Cerebellar nuclear complex (tissue), 1 donor: ENCODE measurements around the gene DEDD2.

Source experiments
- DNase-seq, 2 experiments: peaks; one replicate each; lab custom pipeline; 2025; lab: John Stamatoyannopoulos, UW

Gene DEDD2

DNA sequence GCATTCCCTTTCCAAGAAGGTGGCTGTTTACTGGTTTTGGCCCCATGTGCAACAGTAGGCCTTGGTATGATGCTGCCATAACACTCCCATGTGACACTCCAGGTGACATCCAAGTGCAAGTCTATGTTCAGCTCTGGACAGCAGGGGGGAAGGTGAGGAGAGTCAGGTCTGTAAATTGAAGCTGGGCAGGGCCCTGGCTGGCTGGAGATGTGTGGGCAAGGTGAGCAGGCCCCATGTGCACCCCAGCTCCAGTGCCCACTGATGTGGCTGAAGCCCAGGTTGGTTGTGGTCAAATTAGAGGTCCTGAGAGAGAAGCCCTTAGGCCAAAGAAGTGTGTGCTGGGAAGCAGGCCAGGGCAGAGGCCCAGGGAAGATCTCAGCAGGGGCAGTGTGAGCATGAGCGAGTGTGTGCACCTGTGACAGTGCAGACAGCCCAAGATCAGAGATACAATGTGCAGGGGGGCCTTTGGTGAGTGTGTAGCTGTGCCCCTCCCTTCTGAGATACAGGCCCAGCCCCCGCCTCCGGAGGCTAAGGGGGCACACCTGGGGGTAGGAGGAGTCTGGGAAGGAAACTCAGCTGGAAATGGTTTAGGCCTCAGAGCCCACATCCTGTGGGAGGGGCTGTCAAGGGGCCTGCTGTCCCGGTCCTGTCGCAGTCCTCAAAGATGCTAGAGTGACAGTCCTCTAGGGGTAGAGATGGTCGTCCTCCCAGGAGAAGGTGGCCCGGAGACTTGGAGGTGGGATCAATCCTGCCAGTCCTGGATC is 18.6 kb downstream of the DEDD2 start:
- DNase-seq: no peak

- no peak for DNase-seq
Observed at GRCh38 chr19:42197375-42197817, 20.1 kb downstream of the DEDD2 start.

- DNase-seq: no peak
Observed at GRCh38 chr19:42196011-42197001, 21.2 kb downstream of the DEDD2 start.

GRCh38 chr19:42193706-42194105 is 23.8 kb downstream of the DEDD2 start:
- DNase-seq: no peak

GRCh38 chr19:42193294-42193693 is 24.2 kb downstream of the DEDD2 start:
- DNase-seq: no peak

DNA sequence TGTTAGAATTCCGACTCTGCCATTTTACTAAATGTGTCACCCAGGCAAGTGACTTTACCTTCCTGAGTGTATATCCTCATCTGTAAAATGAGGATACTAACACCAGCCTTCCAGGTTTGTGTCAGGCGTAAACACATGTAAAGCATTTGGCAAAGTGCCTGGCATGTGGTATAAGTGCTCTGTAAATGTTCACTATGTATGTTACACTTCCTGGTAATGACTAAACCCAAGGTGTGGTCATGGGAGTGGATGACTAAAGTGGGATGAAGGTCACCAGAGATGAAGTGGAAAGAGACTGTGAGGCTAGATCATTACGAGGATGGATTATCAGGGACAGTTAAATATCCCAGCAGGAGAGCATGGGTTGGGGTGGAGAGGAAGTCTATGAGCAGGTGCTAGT is 25.6 kb downstream of the DEDD2 start:
- DNase-seq: no peak

- DNase-seq: no peak
Observed at GRCh38 chr19:42191330-42191729, 26.1 kb downstream of the DEDD2 start.

DNA sequence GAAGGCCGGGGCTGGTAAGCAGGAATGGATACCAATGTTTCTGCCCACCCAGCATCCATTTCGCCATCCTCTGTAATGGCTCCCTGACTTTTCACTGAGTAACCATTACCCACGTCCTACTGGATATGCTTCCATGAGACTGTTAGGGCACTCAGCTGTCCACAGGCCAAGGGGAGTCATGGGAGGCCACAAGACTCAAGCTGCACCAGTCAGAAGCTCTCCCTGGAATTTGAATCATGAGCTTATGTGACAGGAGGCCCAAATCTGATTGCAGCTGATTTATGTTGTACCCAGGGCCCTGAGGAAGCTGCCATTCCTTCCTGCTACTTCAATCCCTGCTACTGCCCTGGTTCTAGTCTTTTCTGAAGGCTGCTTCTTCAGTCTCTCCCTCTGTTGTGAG is 28.3 kb downstream of the DEDD2 start:
- no peak for DNase-seq

GRCh38 chr19:42188665-42189064 is 28.8 kb downstream of the DEDD2 start:
- no peak for DNase-seq

DNA sequence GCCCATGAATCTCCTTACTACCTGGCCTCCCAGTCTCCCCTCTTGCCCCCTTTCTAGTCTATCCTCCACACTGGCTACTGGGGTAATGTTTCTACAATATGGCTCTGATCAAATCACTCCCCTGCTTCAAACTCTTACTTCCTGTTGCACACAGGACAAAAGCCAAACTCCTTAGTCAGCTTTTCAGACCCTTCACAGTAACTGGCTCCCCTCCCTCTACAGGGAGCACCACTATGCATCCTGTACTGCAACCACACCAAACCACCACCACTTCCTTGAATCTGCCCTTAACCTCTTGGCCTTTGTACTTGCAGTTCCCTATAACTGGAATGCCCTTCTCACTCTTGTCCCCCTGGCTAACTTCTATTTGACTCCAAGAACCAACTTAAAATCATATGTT is 32.2 kb downstream of the DEDD2 start:
- DNase-seq: no peak

GRCh38 chr19:42184401-42184861 is 33.0 kb downstream of the DEDD2 start:
- peak in 1 of 2 experiments; percentile 70 for DNase-seq

GRCh38 chr19:42178791-42179674 is 38.4 kb downstream of the DEDD2 start:
- no peak for DNase-seq

GRCh38 chr19:42177686-42178019 is 39.8 kb downstream of the DEDD2 start:
- no peak for DNase-seq

DNA sequence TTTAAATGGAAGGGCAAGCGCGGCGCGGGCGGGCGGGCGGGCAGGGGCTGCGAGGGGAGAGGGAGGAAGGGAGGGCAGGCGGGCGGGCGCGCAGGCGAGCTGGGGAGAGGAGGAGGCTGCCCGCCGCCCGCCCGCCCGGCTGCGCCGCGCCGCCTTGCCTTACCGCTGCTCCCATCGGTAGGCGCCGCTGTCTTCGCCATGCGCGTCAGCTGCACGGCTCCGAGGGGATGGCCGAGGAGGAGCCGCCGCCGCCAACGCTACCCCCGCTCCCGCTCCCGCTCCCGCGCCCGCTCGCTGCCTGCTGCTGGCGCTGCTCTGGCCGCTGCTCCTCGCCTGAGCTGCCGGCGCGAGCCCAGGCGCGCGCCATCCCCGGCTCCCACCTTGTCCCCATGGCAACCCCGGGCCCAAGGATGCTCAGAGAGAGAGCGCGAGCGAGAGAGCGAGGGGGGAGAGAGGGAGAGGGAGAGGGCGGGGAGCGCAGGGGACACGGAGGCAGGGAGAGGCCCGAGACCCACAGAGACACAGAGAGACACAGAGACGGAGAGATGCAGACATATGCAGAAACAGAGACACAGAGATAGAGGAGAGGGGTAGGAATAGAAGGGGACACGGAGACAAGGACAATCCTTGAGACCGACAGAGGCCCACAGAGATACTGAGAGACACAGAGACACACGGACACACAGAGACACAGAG is 40.3 kb downstream of the DEDD2 start:
- peak in 1 of 2 experiments; percentile 74 for DNase-seq

- DNase-seq: no peak
Observed at GRCh38 chr19:42176649-42176989, 40.9 kb downstream of the DEDD2 start.

GRCh38 chr19:42175952-42176648 is 41.4 kb downstream of the DEDD2 start:
- no peak for DNase-seq

DNA sequence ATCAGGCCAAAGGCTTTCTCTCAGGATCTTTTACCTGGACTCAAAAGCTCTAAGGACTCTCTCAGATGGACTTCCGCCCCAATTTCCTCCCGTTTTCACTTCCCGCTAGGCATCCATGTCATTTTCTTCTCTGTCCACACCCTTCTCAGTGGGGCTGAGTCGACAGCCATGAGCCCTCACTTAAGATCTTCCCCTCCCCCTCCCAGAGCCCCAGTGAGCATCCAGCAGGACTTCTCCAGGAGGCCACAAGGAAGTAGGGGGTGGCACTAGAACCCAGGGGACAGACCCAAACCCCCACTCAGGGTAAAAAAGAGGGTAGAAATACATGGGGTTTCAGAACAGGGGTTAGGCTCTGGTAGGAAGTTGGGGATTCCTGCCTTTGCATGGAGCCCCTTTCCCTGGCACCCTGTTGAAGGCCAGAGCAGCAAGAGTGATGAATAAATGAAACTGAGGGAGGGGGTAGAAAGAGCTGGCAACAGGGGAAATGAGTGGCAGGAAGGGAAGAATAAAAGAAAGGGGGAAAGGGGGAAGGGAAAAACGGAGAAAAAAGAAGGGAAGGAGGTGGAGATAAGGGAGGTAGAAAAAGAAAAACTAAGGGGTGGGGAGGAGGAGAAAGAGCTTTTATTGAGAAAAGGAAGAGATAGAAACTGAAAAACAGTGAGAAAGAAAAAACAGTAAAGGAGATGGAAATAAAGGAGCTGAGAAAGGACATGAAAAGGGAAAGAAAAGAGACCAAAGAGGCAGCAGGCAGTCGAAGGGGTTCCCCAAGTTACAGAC is 42.3 kb downstream of the DEDD2 start:
- DNase-seq: no peak

- DNase-seq: no peak
Observed at GRCh38 chr19:42174188-42174587, 43.3 kb downstream of the DEDD2 start.

DNA sequence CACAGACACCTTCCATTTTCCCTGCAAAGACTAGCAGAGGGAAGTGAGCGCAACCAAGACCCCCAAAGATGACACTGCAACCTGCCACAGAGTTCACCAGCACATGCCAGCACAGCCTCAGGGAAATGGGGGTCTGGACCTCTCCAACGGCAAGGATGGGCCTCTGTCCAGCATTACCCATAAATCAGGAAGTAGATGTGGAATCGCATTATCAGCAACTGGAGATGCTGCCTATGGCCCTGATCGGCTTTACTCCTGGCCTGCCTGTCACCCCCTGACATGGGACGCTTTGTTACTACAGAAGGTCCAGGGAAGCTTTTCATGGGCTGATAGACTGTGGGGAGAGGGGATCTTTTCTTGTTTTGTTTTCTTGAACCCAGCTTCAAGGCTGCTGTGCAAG is 43.8 kb downstream of the DEDD2 start:
- DNase-seq: no peak

- no peak for DNase-seq
Observed at GRCh38 chr19:42172261-42172660, 45.2 kb downstream of the DEDD2 start.
